B cell (primary cell): ENCODE measurements around the gene OR5K3. TPM values are rescaled to one million over a fixed set of nuclear protein-coding genes. Genes with fewer than 3 reads are reported as not detected.

ENCODE experiments used
- ATAC-seq: fragments of 200-7000 bp; cut with Tn5 transposase; one replicate; pipeline ENCODE4 v1.10.0; 2021; ENCODE audit warnings: low read depth, mild to moderate bottlenecking, moderate number of reproducible peaks, moderate library complexity
- CTCF ChIA-PET: fragments of 350-600 bp; sonication (Branson Sonifier 250); formaldehyde crosslinking; loops from one replicate; lab custom pipeline; 2021; ENCODE audit warnings: antibody characterized with exemption, inconsistent platforms; lab: Charles Lee
- POLR2A ChIA-PET: fragments of 350-600 bp; sonication (Branson Sonifier 250); formaldehyde crosslinking; loops from one replicate; lab custom pipeline; 2021; ENCODE audit warnings: antibody characterized with exemption; lab: Charles Lee
- DNase-seq: peaks from one replicate; pipeline ENCODE4 v3.0.0; 2013
- H2AFZ ChIP-seq: 2 replicates; pipeline ENCODE4 v1.6.1; 2012; ENCODE audit warnings: mild to moderate bottlenecking, low read depth, low read length; ENCODE audit not compliant: insufficient read depth, poor library complexity, severe bottlenecking
- H3K27ac ChIP-seq, 2 donors: 1 replicate in 1 of 2; 2 replicates in 1 of 2; pipeline ENCODE4 v1.5.1; 2012 to 2013; ENCODE audit warnings: low read length in 2 of 2, mild to moderate bottlenecking in 2 of 2, moderate library complexity in 1 of 2
- H3K27me3 ChIP-seq, 4 experiments: fragments of 200-600 bp in 1 of 4; sonication (generic) in 1 of 4; replicated peaks in 1 of 4; 1 replicate in 2 of 4; 2 replicates in 2 of 4; pipeline versions ENCODE4 v1.6.1 to v1.7.0; 2013 to 2016; ENCODE audit warnings: low read length in 3 of 4, mild to moderate bottlenecking in 2 of 4, mixed read lengths in 1 of 4, moderate library complexity in 1 of 4; ENCODE audit not compliant: insufficient read depth in 4 of 4, control insufficient read depth in 3 of 4; ENCODE audit errors: control extremely low read depth in 1 of 4
- H3K36me3 ChIP-seq, 2 experiments: replicated peaks in 1 of 2; 1 replicate in 1 of 2; 2 replicates in 1 of 2; pipeline versions ENCODE4 v1.6.1 to v1.7.1; 2013; ENCODE audit warnings: low read length in 1 of 2; ENCODE audit not compliant: insufficient read depth in 2 of 2, control insufficient read depth in 1 of 2; ENCODE audit errors: control extremely low read depth in 1 of 2, extremely low read depth in 1 of 2
- H3K4me1 ChIP-seq, 2 donors: fragments of 200-600 bp in 1 of 2; sonication (generic) in 1 of 2; 1 replicate in 1 of 2; 2 replicates in 1 of 2; pipeline versions ENCODE4 v1.5.1 to v1.6.1; 2013 to 2017; ENCODE audit warnings: low read length in 2 of 2; ENCODE audit not compliant: control insufficient read depth in 2 of 2, insufficient read depth in 2 of 2
- H3K4me2 ChIP-seq: replicated peaks from 2 replicates; pipeline ENCODE3; 2012; ENCODE audit warnings: mild to moderate bottlenecking, low read depth, low read length; ENCODE audit not compliant: poor library complexity, severe bottlenecking
- H3K4me3 ChIP-seq, 5 experiments: fragments of 200-600 bp in 1 of 5; sonication (generic) in 1 of 5; 1 replicate in 3 of 5; 2 replicates in 2 of 5; pipeline versions ENCODE4 v1.5.1 to v1.7.0; 2011 to 2016; ENCODE audit warnings: low read length in 4 of 5, mild to moderate bottlenecking in 4 of 5, low read depth in 2 of 5, control low read depth in 1 of 5, moderate library complexity in 1 of 5; ENCODE audit not compliant: insufficient read depth in 1 of 5; ENCODE audit errors: control extremely low read depth in 1 of 5, extremely low read depth in 1 of 5
- H3K79me2 ChIP-seq: fragments of 200-600 bp; sonication (generic); one replicate; pipeline ENCODE4 v1.6.0; 2016; ENCODE audit warnings: low read length; ENCODE audit not compliant: control insufficient read depth, insufficient read depth
- H3K9ac ChIP-seq: fragments of 200-600 bp; sonication (generic); 2 replicates; pipeline ENCODE4 v1.6.1; 2017; ENCODE audit warnings: mild to moderate bottlenecking, low read length, moderate library complexity
- H3K9me3 ChIP-seq, 3 donors: one replicate each; pipeline versions ENCODE4 v1.6.1 to v1.7.1; 2013; ENCODE audit warnings: low read length in 2 of 3; ENCODE audit not compliant: control insufficient read depth in 2 of 3, insufficient read depth in 1 of 3; ENCODE audit errors: control extremely low read depth in 1 of 3
- H4K20me1 ChIP-seq: 2 replicates; pipeline ENCODE4 v1.6.0; 2012; ENCODE audit warnings: mild to moderate bottlenecking, low read length; ENCODE audit not compliant: insufficient read depth, control insufficient read depth, poor library complexity, severe bottlenecking
- H3K27ac Mint-ChIP-seq: one replicate; pipeline ENCODE4 v1.8.0; 2021; ENCODE audit warnings: mixed read lengths
- H3K27me3 Mint-ChIP-seq: one replicate; pipeline ENCODE4 v1.8.0; 2021; ENCODE audit warnings: mixed read lengths
- H3K4me1 Mint-ChIP-seq: one replicate; pipeline ENCODE4 v1.8.0; 2021; ENCODE audit warnings: mixed read lengths
- H3K4me3 Mint-ChIP-seq: one replicate; pipeline ENCODE4 v1.8.0; 2021; ENCODE audit warnings: mixed read lengths
- H3K9me3 Mint-ChIP-seq: one replicate; pipeline ENCODE4 v1.8.0; 2022; ENCODE audit warnings: mixed read lengths; ENCODE audit not compliant: insufficient read depth
- EZH2 ChIP-seq: IDR thresholded peaks from 2 replicates; pipeline ENCODE4 v1.6.1; 2012; ENCODE audit warnings: borderline replicate concordance, low read depth, mild to moderate bottlenecking, moderate library complexity, low read length; ENCODE audit not compliant: insufficient read depth, poor library complexity, severe bottlenecking
- WGBS: methylation state at CpG from one replicate; pipeline ENCODE4 v1.1.5; 2013; ENCODE audit warnings: missing lambda C conversion rate; ENCODE audit not compliant: insufficient coverage; 5-methylcytosine and 5-hydroxymethylcytosine counted together
- intact Hi-C: fragments of 100-400 bp; cut with micrococcal nuclease; formaldehyde crosslinking; loops from one replicate; pipeline ENCODE4 v1.10.0; 2022
- polyA plus RNA-seq: library from polyadenylated mRNA; depleted of rRNA; stranded (reverse); fragments of >200 nt; gene quantifications from 2 replicates; pipeline ENCODE4 v1.2.3, GENCODE V29; 2012
- total RNA-seq, 2 donors: library from RNA; stranded (reverse); fragments of 120-200 nt in 1 of 2; gene quantifications; 1 replicate in 1 of 2; 2 replicates in 1 of 2; pipeline versions ENCODE4 v1.2.3 to v1.2.4, GENCODE V29; 2013 to 2022
- TF ChIP-seq, protein P1 (sequence below): fragments of 200-600 bp; IDR thresholded peaks from one replicate; pipeline ENCODE4 v1.8.0; 2022; ENCODE audit warnings: antibody characterized with exemption, mild to moderate bottlenecking

The OR5K3 gene
- total and polyA plus RNA-seq, 2 donors (not counting 1 experiment from before 2014, with no cell fraction given) = not detected

GRCh38 chr3:98398513-98398912 is 8.0 kb downstream of the OR5K3 start:
- no peak overlapping the region for H2AFZ ChIP-seq
- Mint-ChIP-seq H3K27ac (no peak overlapping the region), H3K4me3 (no peak overlapping the region), H3K9me3 (peaks cover 8% of the 10 kb centered on the region), H3K27me3 (peaks cover 10% of the 10 kb centered on the region), H3K4me1 (no peaks in the 10 kb centered on the region)
- H3K9me3 ChIP-seq = peaks cover 2 to 18% (median 8%) of the 10 kb centered on the region in 3 donors
- POLR2A ChIA-PET = no interaction called here
- H3K27me3 ChIP-seq = no peaks in the 10 kb centered on the region
- intact Hi-C loops = no loop called here
- H4K20me1 ChIP-seq = no peaks in the 10 kb centered on the region
- no peak overlapping the region for H3K27ac ChIP-seq
- H3K36me3 ChIP-seq = no peaks in the 10 kb centered on the region
- ATAC-seq (no peak), DNase-seq (no peak)
- TF ChIP-seq EZH2 = no peak
- TF ChIP-seq, protein P1, sequence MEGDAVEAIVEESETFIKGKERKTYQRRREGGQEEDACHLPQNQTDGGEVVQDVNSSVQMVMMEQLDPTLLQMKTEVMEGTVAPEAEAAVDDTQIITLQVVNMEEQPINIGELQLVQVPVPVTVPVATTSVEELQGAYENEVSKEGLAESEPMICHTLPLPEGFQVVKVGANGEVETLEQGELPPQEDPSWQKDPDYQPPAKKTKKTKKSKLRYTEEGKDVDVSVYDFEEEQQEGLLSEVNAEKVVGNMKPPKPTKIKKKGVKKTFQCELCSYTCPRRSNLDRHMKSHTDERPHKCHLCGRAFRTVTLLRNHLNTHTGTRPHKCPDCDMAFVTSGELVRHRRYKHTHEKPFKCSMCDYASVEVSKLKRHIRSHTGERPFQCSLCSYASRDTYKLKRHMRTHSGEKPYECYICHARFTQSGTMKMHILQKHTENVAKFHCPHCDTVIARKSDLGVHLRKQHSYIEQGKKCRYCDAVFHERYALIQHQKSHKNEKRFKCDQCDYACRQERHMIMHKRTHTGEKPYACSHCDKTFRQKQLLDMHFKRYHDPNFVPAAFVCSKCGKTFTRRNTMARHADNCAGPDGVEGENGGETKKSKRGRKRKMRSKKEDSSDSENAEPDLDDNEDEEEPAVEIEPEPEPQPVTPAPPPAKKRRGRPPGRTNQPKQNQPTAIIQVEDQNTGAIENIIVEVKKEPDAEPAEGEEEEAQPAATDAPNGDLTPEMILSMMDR = no peak
- CTCF ChIA-PET = no interaction called here
- no peaks in the 10 kb centered on the region for H3K4me1 ChIP-seq
- no peak overlapping the region for H3K4me2 ChIP-seq
- no peak overlapping the region for H3K4me3 ChIP-seq
- H3K9ac ChIP-seq = no peak overlapping the region
- no peaks in the 10 kb centered on the region for H3K79me2 ChIP-seq

DNA sequence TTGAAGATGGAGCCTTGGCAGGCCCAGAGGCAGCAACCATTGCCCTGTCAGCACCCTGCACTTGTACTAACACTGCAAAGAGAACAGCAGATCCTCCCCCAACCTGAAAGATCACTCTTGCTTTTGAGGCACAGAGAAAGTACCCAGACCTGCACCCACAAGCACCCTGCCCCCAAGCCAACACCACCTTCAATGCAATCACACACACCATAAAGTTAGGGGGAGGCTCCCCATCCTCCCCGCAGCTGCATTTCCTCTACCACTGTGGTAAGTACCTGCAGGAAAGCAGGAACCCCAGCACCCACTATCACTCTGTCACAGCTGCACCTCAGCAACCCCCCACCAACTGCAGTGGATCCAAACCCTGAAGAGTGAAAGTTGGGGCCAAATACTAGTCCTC is 12.0 kb downstream of the OR5K3 start:
- Histone ChIP-seq H3K79me2 (no peaks in the 10 kb centered on the region), H3K36me3 (no peaks in the 10 kb centered on the region), H3K4me1 (no peaks in the 10 kb centered on the region), H3K27me3 (no peaks in the 10 kb centered on the region), H4K20me1 (no peaks in the 10 kb centered on the region), H3K4me2 (no peak overlapping the region), H3K27ac (no peak overlapping the region), H3K9ac (no peak overlapping the region), H2AFZ (no peak overlapping the region), H3K9me3 (peaks cover 4 to 16% (median 15%) of the 10 kb centered on the region in 3 donors), H3K4me3 (no peak overlapping the region)
- TF ChIP-seq, protein P1 = no peak
- no peak for TF ChIP-seq EZH2
- CTCF ChIA-PET = no interaction called here
- Mint-ChIP-seq H3K27ac (no peak overlapping the region), H3K4me1 (no peaks in the 10 kb centered on the region), H3K27me3 (peaks cover 3% of the 10 kb centered on the region), H3K4me3 (no peak overlapping the region), H3K9me3 (peaks cover 16% of the 10 kb centered on the region)
- DNase-seq = no peak
- intact Hi-C loops = no loop called here
- no peak for ATAC-seq
- POLR2A ChIA-PET = no interaction called here
- WGBS = 100% methylated on average over 1 of the region's 1 CpG
